Suppressor macrophage (primary cell): ENCODE measurements around the gene SIM1.

Source experiments
- DNase-seq, 4 experiments: peaks; one replicate each; pipeline ENCODE4 v3.0.0-alpha.2; 2020 to 2022

SIM1 gene

GRCh38 chr6:100456141-100456907, 8.4 kb downstream of the SIM1 start:
- peak in 1 of 4 experiments; percentile 2 for DNase-seq

- peak in 1 of 4 experiments; percentile 3 for DNase-seq
Observed at GRCh38 chr6:100455230-100456124, 9.2 kb downstream of the SIM1 start.

GRCh38 chr6:100454551-100455229, 10.0 kb downstream of the SIM1 start:
- peak in 1 of 4 experiments; percentile 4 for DNase-seq

GRCh38 chr6:100453701-100454521, 10.8 kb downstream of the SIM1 start:
- no peak for DNase-seq

DNA sequence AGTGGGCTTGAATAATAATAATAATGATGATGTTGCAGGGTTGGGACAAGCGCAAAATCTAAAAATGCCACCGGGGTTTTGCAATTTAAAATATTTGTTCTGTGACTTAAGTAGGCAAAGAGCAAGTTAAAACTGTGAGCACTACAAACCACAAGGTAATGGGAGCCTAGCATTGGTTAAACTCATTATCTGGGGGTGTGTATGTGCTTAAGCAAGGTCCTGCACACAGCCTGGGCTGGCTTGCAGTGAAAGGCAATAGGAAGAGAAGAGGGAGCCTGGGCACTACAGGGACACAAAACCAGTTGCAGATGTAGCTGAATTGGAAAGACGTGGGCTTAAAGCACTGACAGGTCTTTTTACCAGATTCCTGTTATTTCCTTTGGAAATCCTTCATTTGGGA, 11.7 kb downstream of the SIM1 start:
- no peak for DNase-seq

- DNase-seq, result no peak
Observed at GRCh38 chr6:100451577-100451976, 13.1 kb downstream of the SIM1 start.

- no peak for DNase-seq
Observed at GRCh38 chr6:100449239-100449691, 15.5 kb downstream of the SIM1 start.

DNA sequence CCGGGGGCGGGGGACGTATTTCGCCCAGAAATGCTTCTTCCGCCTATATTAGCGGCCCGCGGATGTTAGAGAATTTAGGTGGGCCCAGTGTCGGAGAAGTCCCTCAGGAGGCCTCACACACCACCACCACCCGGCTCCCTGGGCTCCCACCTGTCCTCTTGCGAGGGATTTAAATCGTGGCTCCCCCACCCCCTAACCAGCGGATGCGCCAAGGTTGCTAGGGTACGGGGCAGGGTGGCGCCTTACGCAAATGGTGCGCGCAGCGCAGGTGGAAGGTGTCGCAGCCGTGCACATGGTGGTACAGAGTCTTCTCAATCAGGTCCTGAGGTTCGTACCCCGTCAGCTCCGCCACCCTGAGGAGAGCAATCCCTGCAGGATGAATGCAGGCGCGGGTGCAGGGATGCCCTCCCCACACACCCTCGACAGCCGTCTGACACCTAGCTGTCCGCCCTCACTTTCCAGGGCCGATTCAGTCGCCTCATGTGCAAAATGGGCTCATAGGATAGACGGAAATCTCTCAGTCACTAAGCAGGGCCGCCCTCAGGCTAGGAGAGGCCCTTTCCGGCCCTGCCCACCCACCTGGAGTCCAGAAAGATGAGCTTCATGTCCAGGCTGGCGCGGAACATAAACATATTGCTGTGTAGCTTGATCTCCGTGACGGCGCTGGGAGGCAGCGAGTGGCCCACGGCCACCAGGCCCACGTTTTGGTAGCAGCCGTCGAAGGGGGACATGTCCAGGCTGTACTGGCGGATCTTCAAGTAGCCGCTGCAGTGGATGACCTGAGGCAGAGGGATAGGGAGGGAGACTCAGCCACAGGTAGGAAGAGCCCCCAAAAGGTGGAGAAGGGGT, 16.6 kb downstream of the SIM1 start:
- DNase-seq, result no peak

DNA sequence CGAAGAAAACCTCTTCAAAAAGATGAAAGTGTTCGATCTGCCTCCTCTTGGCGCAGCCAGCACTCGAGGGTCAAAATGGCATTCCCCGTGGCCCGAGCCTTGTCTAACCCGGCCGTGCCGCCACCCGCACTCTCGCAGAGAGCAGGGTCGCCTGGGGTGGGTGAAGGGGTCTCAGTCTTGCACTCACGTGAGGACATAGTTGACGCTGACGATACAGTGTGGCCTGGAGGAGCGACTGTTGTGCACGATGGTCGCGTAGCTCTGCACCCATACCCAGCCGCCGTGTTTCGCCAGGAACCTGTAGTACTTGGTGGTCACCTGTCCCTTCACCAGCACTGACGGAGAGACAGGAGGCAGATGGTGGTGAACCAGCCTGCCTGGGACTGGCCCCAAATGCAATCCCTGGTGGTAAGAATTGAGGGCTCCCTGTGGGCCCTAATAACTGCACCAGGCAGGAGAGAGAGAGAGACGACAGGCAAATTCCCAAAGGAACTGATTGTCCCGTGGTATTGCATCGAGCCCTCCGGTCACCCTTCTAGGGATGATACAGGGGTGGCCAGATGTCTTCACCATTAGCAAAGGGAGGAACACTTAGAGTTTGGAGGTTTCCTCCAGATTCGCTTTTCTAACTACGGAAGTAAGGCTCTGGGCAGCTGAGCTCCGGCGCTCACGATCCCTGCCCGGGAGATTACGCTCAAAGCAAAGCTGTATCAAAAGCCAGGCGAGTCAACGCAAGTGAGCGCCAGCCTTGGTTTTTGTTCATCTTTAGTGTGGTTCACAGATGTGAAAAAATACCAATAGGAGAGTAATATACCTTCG, 17.4 kb downstream of the SIM1 start:
- peak in 1 of 4 experiments; percentile 11 for DNase-seq

- peak in 1 of 4 experiments; percentile 16 for DNase-seq
Observed at GRCh38 chr6:100446115-100447080, 18.3 kb downstream of the SIM1 start.

DNA sequence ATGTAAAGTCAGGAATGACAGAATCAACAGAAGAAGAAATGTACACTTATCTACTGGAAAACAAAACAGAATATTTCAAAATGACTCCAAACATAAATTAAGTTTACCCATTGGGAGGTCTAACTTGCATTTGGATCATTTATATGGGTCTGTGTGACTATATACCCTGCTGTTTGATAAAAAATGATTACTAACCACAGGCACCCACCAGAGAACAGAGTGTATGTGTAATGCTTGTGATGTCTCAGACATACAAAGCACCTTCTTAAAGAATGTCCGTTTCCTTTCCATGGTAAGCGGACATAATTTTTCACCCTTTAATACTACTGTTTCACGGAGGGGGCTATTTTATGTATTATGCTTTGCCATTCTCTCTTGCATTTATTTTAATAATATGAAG, 19.2 kb downstream of the SIM1 start:
- DNase-seq, result no peak

GRCh38 chr6:100440935-100441334, 23.8 kb downstream of the SIM1 start:
- DNase-seq, result no peak

- DNase-seq, result no peak
Observed at GRCh38 chr6:100435299-100435698, 29.4 kb downstream of the SIM1 start.

GRCh38 chr6:100433726-100434435, 30.8 kb downstream of the SIM1 start:
- DNase-seq, result no peak

DNA sequence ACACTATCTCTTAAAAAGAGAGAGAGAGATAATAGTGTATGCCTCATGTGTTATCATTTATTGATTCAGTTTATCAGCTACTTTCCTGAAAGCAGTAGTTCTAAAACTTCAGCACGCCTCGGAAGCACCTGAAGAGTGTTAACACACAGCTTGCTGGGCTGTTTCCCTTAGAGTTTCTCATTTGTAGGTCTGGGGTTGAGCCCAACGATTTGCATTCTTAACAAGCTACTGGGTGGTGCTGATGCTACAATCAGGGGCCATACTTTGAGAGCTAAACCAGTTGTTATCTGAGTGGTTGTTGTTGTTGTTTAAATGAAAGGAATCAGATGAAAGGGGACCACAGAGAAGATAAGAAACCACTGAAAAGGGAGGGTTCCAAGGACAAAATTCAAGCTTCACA, 32.6 kb downstream of the SIM1 start:
- no peak for DNase-seq

GRCh38 chr6:100430962-100431361, 33.8 kb downstream of the SIM1 start:
- DNase-seq, result no peak

DNA sequence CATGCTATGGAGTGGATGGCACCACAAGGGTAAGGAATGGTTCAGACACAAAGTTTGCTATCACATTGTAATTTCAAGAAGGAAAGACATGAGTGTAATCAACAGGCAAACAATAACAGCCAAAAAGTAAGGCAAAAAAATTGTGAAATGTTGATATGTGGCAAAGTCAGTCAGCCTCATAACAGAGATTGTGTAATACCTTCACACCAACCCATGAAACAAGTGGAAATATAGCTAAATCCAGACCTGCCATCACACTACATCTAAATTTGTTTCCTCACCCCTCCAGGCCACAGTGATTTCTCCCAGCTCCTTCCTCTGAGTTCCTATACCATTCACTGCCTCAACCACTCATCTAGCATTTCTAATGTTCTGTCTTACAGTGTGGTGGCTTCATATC, 37.3 kb downstream of the SIM1 start:
- DNase-seq, result no peak

- DNase-seq, result no peak
Observed at GRCh38 chr6:100426744-100427338, 37.9 kb downstream of the SIM1 start.
